ENCODE measurements around the gene CSRNP3.
"Not testable (repeated sequence)": the region's sequence is repeated elsewhere in the genome, so short reads cannot be mapped to it uniquely, and the experiment has no call there.

The CSRNP3 gene

GRCh38 chr2:165660361-165660760 lies 190.9 kb downstream of the CSRNP3 start:
- H3K27me3 ChIP-seq (ENCODE audit: insufficient read depth, low read length), result no peaks in the 10 kb centered on the region
- H3K9me3 ChIP-seq (ENCODE audit: insufficient read depth, low read depth, low read length), result no peaks in the 10 kb centered on the region
- no peak overlapping the region for H3K4me3 ChIP-seq (ENCODE audit: low read length)
- WGBS, result 91% methylated on average over 1 of the region's 3 CpGs
- H3K9ac ChIP-seq (ENCODE audit: low read depth, low read length), result no peak overlapping the region
- no peak overlapping the region for H3K27ac ChIP-seq (ENCODE audit: low read depth, low read length)
- no peaks in the 10 kb centered on the region for H3K4me1 ChIP-seq (ENCODE audit: insufficient read depth, low read length)
- H3K36me3 ChIP-seq (ENCODE audit: insufficient read depth, low read length), result peaks cover 14% of the 10 kb centered on the region

GRCh38 chr2:165662720-165663119 lies 193.2 kb downstream of the CSRNP3 start:
- Histone ChIP-seq H3K27ac (ENCODE audit: low read depth, low read length) (no peak overlapping the region), H3K9ac (ENCODE audit: low read depth, low read length) (no peak overlapping the region), H3K36me3 (ENCODE audit: insufficient read depth, low read length) (peaks cover 14% of the 10 kb centered on the region), H3K9me3 (ENCODE audit: insufficient read depth, low read depth, low read length) (no peaks in the 10 kb centered on the region), H3K27me3 (ENCODE audit: insufficient read depth, low read length) (no peaks in the 10 kb centered on the region), H3K4me1 (ENCODE audit: insufficient read depth, low read length) (no peaks in the 10 kb centered on the region), H3K4me3 (ENCODE audit: low read length) (no peak overlapping the region)

GRCh38 chr2:165665614-165666013 lies 196.1 kb downstream of the CSRNP3 start:
- Histone ChIP-seq H3K27me3 (ENCODE audit: insufficient read depth, low read length) (no peaks in the 10 kb centered on the region), H3K4me1 (ENCODE audit: insufficient read depth, low read length) (no peaks in the 10 kb centered on the region), H3K4me3 (ENCODE audit: low read length) (no peak overlapping the region), H3K9ac (ENCODE audit: low read depth, low read length) (no peak overlapping the region), H3K9me3 (ENCODE audit: insufficient read depth, low read depth, low read length) (no peaks in the 10 kb centered on the region), H3K36me3 (ENCODE audit: insufficient read depth, low read length) (no peaks in the 10 kb centered on the region), H3K27ac (ENCODE audit: low read depth, low read length) (no peak overlapping the region)
- WGBS, result 95% methylated on average over 2 of the region's 2 CpGs

- not testable (repeated sequence) for H3K9ac ChIP-seq (ENCODE audit: low read depth, low read length); H3K27me3 ChIP-seq (ENCODE audit: insufficient read depth, low read length); H3K27ac ChIP-seq (ENCODE audit: low read depth, low read length); H3K4me3 ChIP-seq (ENCODE audit: low read length); H3K36me3 ChIP-seq (ENCODE audit: insufficient read depth, low read length); H3K4me1 ChIP-seq (ENCODE audit: insufficient read depth, low read length); H3K9me3 ChIP-seq (ENCODE audit: insufficient read depth, low read depth, low read length)
Measured at GRCh38 chr2:165666073-165666472, 196.6 kb downstream of the CSRNP3 start.

- Histone ChIP-seq H3K9ac (ENCODE audit: low read depth, low read length) (no peak overlapping the region), H3K9me3 (ENCODE audit: insufficient read depth, low read depth, low read length) (peaks cover 4% of the 10 kb centered on the region; the same call in 1 of the 2 replicates), H3K4me3 (ENCODE audit: low read length) (no peak overlapping the region), H3K27ac (ENCODE audit: low read depth, low read length) (no peak overlapping the region), H3K27me3 (ENCODE audit: insufficient read depth, low read length) (no peaks in the 10 kb centered on the region), H3K4me1 (ENCODE audit: insufficient read depth, low read length) (no peaks in the 10 kb centered on the region), H3K36me3 (ENCODE audit: insufficient read depth, low read length) (no peaks in the 10 kb centered on the region; the same call in 1 of the 2 replicates)
- WGBS, result 90% methylated on average over 2 of the region's 2 CpGs
Measured at GRCh38 chr2:165666605-165667004, 197.1 kb downstream of the CSRNP3 start.

GRCh38 chr2:165667375-165667774 lies 197.9 kb downstream of the CSRNP3 start:
- Histone ChIP-seq H3K4me1 (ENCODE audit: insufficient read depth, low read length) (no peaks in the 10 kb centered on the region), H3K9me3 (ENCODE audit: insufficient read depth, low read depth, low read length) (peaks cover 7% of the 10 kb centered on the region; the same call in 1 of the 2 replicates), H3K36me3 (ENCODE audit: insufficient read depth, low read length) (no peaks in the 10 kb centered on the region; the same call in 1 of the 2 replicates), H3K9ac (ENCODE audit: low read depth, low read length) (no peak overlapping the region), H3K4me3 (ENCODE audit: low read length) (no peak overlapping the region), H3K27me3 (ENCODE audit: insufficient read depth, low read length) (no peaks in the 10 kb centered on the region), H3K27ac (ENCODE audit: low read depth, low read length) (no peak overlapping the region)
- WGBS, result 50% methylated on average over 2 of the region's 2 CpGs

GRCh38 chr2:165674780-165675179 lies 205.3 kb downstream of the CSRNP3 start:
- Histone ChIP-seq H3K9me3 (ENCODE audit: insufficient read depth, low read depth, low read length) (peaks cover 7% of the 10 kb centered on the region; the same call in 1 of the 2 replicates), H3K27me3 (ENCODE audit: insufficient read depth, low read length) (no peaks in the 10 kb centered on the region), H3K4me3 (ENCODE audit: low read length) (no peak overlapping the region), H3K36me3 (ENCODE audit: insufficient read depth, low read length) (peaks cover 16% of the 10 kb centered on the region), H3K4me1 (ENCODE audit: insufficient read depth, low read length) (no peaks in the 10 kb centered on the region; the same call in 1 of the 2 replicates), H3K9ac (ENCODE audit: low read depth, low read length) (no peak overlapping the region), H3K27ac (ENCODE audit: low read depth, low read length) (no peak overlapping the region)
- 97% methylated on average over 2 of the region's 2 CpGs for WGBS

GRCh38 chr2:165675551-165675968 lies 206.1 kb downstream of the CSRNP3 start:
- no peak overlapping the region for H3K27ac ChIP-seq (ENCODE audit: low read depth, low read length)
- no peak overlapping the region for H3K4me3 ChIP-seq (ENCODE audit: low read length)
- no peaks in the 10 kb centered on the region; the same call in 1 of the 2 replicates for H3K4me1 ChIP-seq (ENCODE audit: insufficient read depth, low read length)
- H3K9ac ChIP-seq (ENCODE audit: low read depth, low read length), result no peak overlapping the region
- H3K36me3 ChIP-seq (ENCODE audit: insufficient read depth, low read length), result peaks cover 16% of the 10 kb centered on the region
- WGBS, result 81% methylated on average over 1 of the region's 1 CpG
- peaks cover 7% of the 10 kb centered on the region; the same call in 1 of the 2 replicates for H3K9me3 ChIP-seq (ENCODE audit: insufficient read depth, low read depth, low read length)
- H3K27me3 ChIP-seq (ENCODE audit: insufficient read depth, low read length), result no peaks in the 10 kb centered on the region

- peaks cover 9% of the 10 kb centered on the region for H3K4me1 ChIP-seq (ENCODE audit: insufficient read depth, low read length)
- no peaks in the 10 kb centered on the region for H3K27me3 ChIP-seq (ENCODE audit: insufficient read depth, low read length)
- WGBS, result 87% methylated on average over 13 of the region's 13 CpGs
- H3K36me3 ChIP-seq (ENCODE audit: insufficient read depth, low read length), result peaks cover 16% of the 10 kb centered on the region
- H3K9ac ChIP-seq (ENCODE audit: low read depth, low read length), result no peak overlapping the region
- H3K27ac ChIP-seq (ENCODE audit: low read depth, low read length), result no peak overlapping the region
- H3K9me3 ChIP-seq (ENCODE audit: insufficient read depth, low read depth, low read length), result no peaks in the 10 kb centered on the region
- H3K4me3 ChIP-seq (ENCODE audit: low read length), result no peak overlapping the region
Measured at GRCh38 chr2:165678882-165679281, 209.4 kb downstream of the CSRNP3 start.

GRCh38 chr2:165679621-165680020 lies 210.1 kb downstream of the CSRNP3 start:
- no peak overlapping the region for H3K4me3 ChIP-seq (ENCODE audit: low read length)
- H3K9me3 ChIP-seq (ENCODE audit: insufficient read depth, low read depth, low read length), result no peaks in the 10 kb centered on the region
- 94% methylated on average over 2 of the region's 2 CpGs for WGBS
- H3K36me3 ChIP-seq (ENCODE audit: insufficient read depth, low read length), result peaks cover 16% of the 10 kb centered on the region
- no peaks in the 10 kb centered on the region for H3K27me3 ChIP-seq (ENCODE audit: insufficient read depth, low read length)
- H3K27ac ChIP-seq (ENCODE audit: low read depth, low read length), result no peak overlapping the region
- peaks cover 9% of the 10 kb centered on the region for H3K4me1 ChIP-seq (ENCODE audit: insufficient read depth, low read length)
- no peak overlapping the region for H3K9ac ChIP-seq (ENCODE audit: low read depth, low read length)

- Histone ChIP-seq H3K27ac (ENCODE audit: low read depth, low read length) (no peak overlapping the region), H3K4me1 (ENCODE audit: insufficient read depth, low read length) (peaks cover 9% of the 10 kb centered on the region), H3K9ac (ENCODE audit: low read depth, low read length) (no peak overlapping the region), H3K27me3 (ENCODE audit: insufficient read depth, low read length) (no peaks in the 10 kb centered on the region), H3K36me3 (ENCODE audit: insufficient read depth, low read length) (peaks cover 11% of the 10 kb centered on the region), H3K9me3 (ENCODE audit: insufficient read depth, low read depth, low read length) (no peaks in the 10 kb centered on the region), H3K4me3 (ENCODE audit: low read length) (no peak overlapping the region)
- 100% methylated on average over 1 of the region's 1 CpG for WGBS
Measured at GRCh38 chr2:165681841-165682240, 212.3 kb downstream of the CSRNP3 start.

GRCh38 chr2:165682546-165682945 lies 213.0 kb downstream of the CSRNP3 start:
- no peak overlapping the region for H3K27ac ChIP-seq (ENCODE audit: low read depth, low read length)
- no peaks in the 10 kb centered on the region for H3K9me3 ChIP-seq (ENCODE audit: insufficient read depth, low read depth, low read length)
- H3K4me1 ChIP-seq (ENCODE audit: insufficient read depth, low read length), result peaks cover 9% of the 10 kb centered on the region
- WGBS, result 87% methylated on average over 1 of the region's 1 CpG
- no peaks in the 10 kb centered on the region for H3K27me3 ChIP-seq (ENCODE audit: insufficient read depth, low read length)
- no peak overlapping the region for H3K9ac ChIP-seq (ENCODE audit: low read depth, low read length)
- H3K36me3 ChIP-seq (ENCODE audit: insufficient read depth, low read length), result peaks cover 7% of the 10 kb centered on the region
- no peak overlapping the region for H3K4me3 ChIP-seq (ENCODE audit: low read length)
